Raji (cell line): ENCODE results near the gene HEBP1.

Source experiments
- POLR2A ChIP-seq: IDR thresholded peaks from 2 replicates; pipeline ENCODE4 v1.6.1; 2011; ENCODE audit warnings: low read depth, low read length, control low read depth; ENCODE audit not compliant: insufficient read depth

The HEBP1 gene

GRCh38 chr12:13000925-13001774, 1.1 kb upstream of the HEBP1 start:
- TF ChIP-seq POLR2A = no peak

GRCh38 chr12:13000616-13000924, 505 bp upstream of the HEBP1 start:
- TF ChIP-seq POLR2A = no peak

- TF ChIP-seq POLR2A = no peak
Observed at GRCh38 chr12:12999271-12999958, 650 bp downstream of the HEBP1 start.

- no peak for TF ChIP-seq POLR2A
Observed at GRCh38 chr12:12998248-12998647, 1.8 kb downstream of the HEBP1 start.

GRCh38 chr12:12997734-12998133, 2.3 kb downstream of the HEBP1 start:
- TF ChIP-seq POLR2A = no peak

GRCh38 chr12:12997156-12997555, 2.9 kb downstream of the HEBP1 start:
- TF ChIP-seq POLR2A = no peak

- no peak for TF ChIP-seq POLR2A
Observed at GRCh38 chr12:12996209-12996608, 3.9 kb downstream of the HEBP1 start.

- TF ChIP-seq POLR2A = no peak
Observed at GRCh38 chr12:12995088-12995487, 5.0 kb downstream of the HEBP1 start.

- no peak for TF ChIP-seq POLR2A
Observed at GRCh38 chr12:12993367-12993766, 6.7 kb downstream of the HEBP1 start.

GRCh38 chr12:12992418-12993130, 7.5 kb downstream of the HEBP1 start:
- TF ChIP-seq POLR2A = no peak

GRCh38 chr12:12990700-12991468, 9.2 kb downstream of the HEBP1 start:
- TF ChIP-seq POLR2A = no peak

GRCh38 chr12:12987421-12987820, 12.6 kb downstream of the HEBP1 start:
- TF ChIP-seq POLR2A = no peak

GRCh38 chr12:12986775-12987331, 13.2 kb downstream of the HEBP1 start:
- TF ChIP-seq POLR2A = no peak

GRCh38 chr12:12985817-12986408, 14.2 kb downstream of the HEBP1 start:
- no peak for TF ChIP-seq POLR2A
